ENCODE measurements around the gene MTCH1. TPM values are rescaled to one million over a fixed set of nuclear protein-coding genes. Genes with fewer than 3 reads are reported as not detected.

The MTCH1 gene
- total RNA-seq, 2 experiments from 2014 or later: 231 to 239 TPM

GRCh38 chr6:36977470-36977941, 8.5 kb downstream of the MTCH1 start:
- Mint-ChIP-seq H3K27me3 (no peaks in the 10 kb centered on the region), H3K4me1 (ENCODE audit: low read depth) (peaks cover 32% of the 10 kb centered on the region), H3K27ac (peak overlapping the region; percentile 27), H3K4me3 (no peak overlapping the region), H3K36me3 (ENCODE audit: low read depth) (peaks cover 88% of the 10 kb centered on the region), H3K9me3 (no peaks in the 10 kb centered on the region)
- POLR2A ChIA-PET: no interaction called here
- H3K4me1 ChIP-seq (ENCODE audit: insufficient read depth, low read length): peaks cover 27% of the 10 kb centered on the region
- DNase-seq (peak in 2 of 14 experiments; percentile 54 to 55), ATAC-seq (ENCODE audit: poor library complexity) (no peak)
- TF ChIP-seq, protein P1, sequence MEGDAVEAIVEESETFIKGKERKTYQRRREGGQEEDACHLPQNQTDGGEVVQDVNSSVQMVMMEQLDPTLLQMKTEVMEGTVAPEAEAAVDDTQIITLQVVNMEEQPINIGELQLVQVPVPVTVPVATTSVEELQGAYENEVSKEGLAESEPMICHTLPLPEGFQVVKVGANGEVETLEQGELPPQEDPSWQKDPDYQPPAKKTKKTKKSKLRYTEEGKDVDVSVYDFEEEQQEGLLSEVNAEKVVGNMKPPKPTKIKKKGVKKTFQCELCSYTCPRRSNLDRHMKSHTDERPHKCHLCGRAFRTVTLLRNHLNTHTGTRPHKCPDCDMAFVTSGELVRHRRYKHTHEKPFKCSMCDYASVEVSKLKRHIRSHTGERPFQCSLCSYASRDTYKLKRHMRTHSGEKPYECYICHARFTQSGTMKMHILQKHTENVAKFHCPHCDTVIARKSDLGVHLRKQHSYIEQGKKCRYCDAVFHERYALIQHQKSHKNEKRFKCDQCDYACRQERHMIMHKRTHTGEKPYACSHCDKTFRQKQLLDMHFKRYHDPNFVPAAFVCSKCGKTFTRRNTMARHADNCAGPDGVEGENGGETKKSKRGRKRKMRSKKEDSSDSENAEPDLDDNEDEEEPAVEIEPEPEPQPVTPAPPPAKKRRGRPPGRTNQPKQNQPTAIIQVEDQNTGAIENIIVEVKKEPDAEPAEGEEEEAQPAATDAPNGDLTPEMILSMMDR (IDR thresholded peaks at IDR 0.05): no peak
- peaks cover 80% of the 10 kb centered on the region for H3K36me3 ChIP-seq (ENCODE audit: insufficient read depth, low read length)
- CTCF ChIA-PET: interaction anchor here (0.9 kb wide), 1 partner anchor 41 kb away, joined by 4 read pairs; no protein-coding TSS in a partner anchor
- no peaks in the 10 kb centered on the region for H3K27me3 ChIP-seq (ENCODE audit: control insufficient read depth in 1 of 2, insufficient read depth in 2 of 2, low read length in 2 of 2)
- no peak overlapping the region for H3K4me3 ChIP-seq (ENCODE audit: low read length)
- intact Hi-C loops (cut with DNase I, micrococcal nuclease): loop anchor here (5.0 kb wide), 2 partner anchors 40 to 65 kb away; no protein-coding TSS in a partner anchor
- H3K27ac ChIP-seq (ENCODE audit: low read depth in 1 of 2, low read length in 2 of 2): no peak overlapping the region
- no peaks in the 10 kb centered on the region for H3K9me3 ChIP-seq (ENCODE audit: control insufficient read depth in 1 of 2, insufficient read depth in 1 of 2, low read length in 2 of 2)

- H3K27me3 ChIP-seq (ENCODE audit: control insufficient read depth in 1 of 2, insufficient read depth in 2 of 2, low read length in 2 of 2): no peaks in the 10 kb centered on the region
- intact Hi-C loops (cut with DNase I, micrococcal nuclease): loop anchor here (5.0 kb wide), 2 partner anchors 40 to 65 kb away; no protein-coding TSS in a partner anchor
- TF ChIP-seq, protein P1 (IDR thresholded peaks at IDR 0.05): no peak
- POLR2A ChIA-PET: no interaction called here
- H3K36me3 ChIP-seq (ENCODE audit: insufficient read depth, low read length): peaks cover 85% of the 10 kb centered on the region
- no peaks in the 10 kb centered on the region for H3K9me3 ChIP-seq (ENCODE audit: control insufficient read depth in 1 of 2, insufficient read depth in 1 of 2, low read length in 2 of 2)
- no peak overlapping the region for H3K27ac ChIP-seq (ENCODE audit: low read depth in 1 of 2, low read length in 2 of 2)
- H3K4me1 ChIP-seq (ENCODE audit: insufficient read depth, low read length): peaks cover 22% of the 10 kb centered on the region
- peaks cover 92% of the 10 kb centered on the region for H3K36me3 Mint-ChIP-seq (ENCODE audit: low read depth)
- H3K27me3 Mint-ChIP-seq: no peaks in the 10 kb centered on the region
- DNase-seq (no peak), ATAC-seq (ENCODE audit: poor library complexity) (no peak)
- no peaks in the 10 kb centered on the region for H3K9me3 Mint-ChIP-seq
- CTCF ChIA-PET: interaction anchor here (0.9 kb wide), 1 partner anchor 41 kb away, joined by 4 read pairs; no protein-coding TSS in a partner anchor
- no peak overlapping the region for H3K27ac Mint-ChIP-seq
- no peak overlapping the region for H3K4me3 Mint-ChIP-seq
- H3K4me3 ChIP-seq (ENCODE audit: low read length): no peak overlapping the region
- peaks cover 29% of the 10 kb centered on the region for H3K4me1 Mint-ChIP-seq (ENCODE audit: low read depth)
These were observed 9.1 kb downstream of the MTCH1 start for GRCh38 chr6:36976931-36977330.

DNA sequence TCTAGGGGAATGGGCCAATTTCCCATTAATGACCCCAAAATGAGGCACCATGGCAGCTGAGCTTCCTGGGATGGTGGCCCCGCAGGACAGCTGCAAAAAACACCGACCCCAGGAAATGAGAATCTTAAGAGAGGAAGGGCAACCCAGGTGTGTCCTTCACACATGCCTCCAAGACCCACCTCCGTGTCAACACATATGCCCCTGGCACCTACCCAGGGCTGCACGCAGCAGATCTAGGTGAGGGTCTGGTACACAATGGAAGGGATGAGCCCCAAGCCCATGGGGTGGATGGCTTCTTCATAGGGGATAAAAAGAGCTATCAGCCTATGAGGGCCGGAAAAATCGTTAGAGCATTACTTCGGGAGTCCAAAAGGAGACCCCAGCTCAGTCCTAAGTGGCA, 9.5 kb downstream of the MTCH1 start:
- Histone ChIP-seq H3K36me3 (ENCODE audit: insufficient read depth, low read length) (peaks cover 89% of the 10 kb centered on the region), H3K27me3 (ENCODE audit: control insufficient read depth in 1 of 2, insufficient read depth in 2 of 2, low read length in 2 of 2) (no peaks in the 10 kb centered on the region), H3K4me3 (ENCODE audit: low read length) (no peak overlapping the region), H3K9me3 (ENCODE audit: control insufficient read depth in 1 of 2, insufficient read depth in 1 of 2, low read length in 2 of 2) (no peaks in the 10 kb centered on the region), H3K27ac (ENCODE audit: low read depth in 1 of 2, low read length in 2 of 2) (no peak overlapping the region), H3K4me1 (ENCODE audit: insufficient read depth, low read length) (peaks cover 21% of the 10 kb centered on the region)
- Mint-ChIP-seq H3K4me1 (ENCODE audit: low read depth) (peaks cover 25% of the 10 kb centered on the region), H3K27me3 (no peaks in the 10 kb centered on the region), H3K9me3 (no peaks in the 10 kb centered on the region), H3K4me3 (no peak overlapping the region), H3K27ac (no peak overlapping the region), H3K36me3 (ENCODE audit: low read depth) (peaks cover 92% of the 10 kb centered on the region)
- POLR2A ChIA-PET: no interaction called here
- intact Hi-C loops (cut with DNase I, micrococcal nuclease): loop anchor here (5.0 kb wide), 2 partner anchors 41 to 64 kb away; no protein-coding TSS in a partner anchor
- CTCF ChIA-PET: no interaction called here
- DNase-seq: no peak
- no peak for ATAC-seq (ENCODE audit: poor library complexity)
- TF ChIP-seq, protein P1 (IDR thresholded peaks at IDR 0.05): no peak

All from CD4-positive, alpha-beta T cell (primary cell).